ENCODE measurements around the gene SPATA46.

- TF ChIP-seq POLR2A (IDR thresholded peaks at IDR 0.05) = no peak
- no peak for TF ChIP-seq CTCF (IDR thresholded peaks at IDR 0.05)
Measured at GRCh38 chr1:162329826-162330225, 46.8 kb downstream of the SPATA46 start.

All from stomach (tissue), 4 donors.